ENCODE data around the gene ATP1B3.
"Not testable (repeated sequence)": the region's sequence is repeated elsewhere in the genome, so short reads cannot be mapped to it uniquely, and the experiment has no call there.

Gene ATP1B3

GRCh38 chr3:141877911-141878310 lies 1.5 kb downstream of the ATP1B3 start:
- H3K36me3 ChIP-seq (ENCODE audit: control insufficient read depth, insufficient read depth, low read length) = peaks cover 23% of the 10 kb centered on the region
- H3K9ac ChIP-seq (ENCODE audit: low read depth, low read length) = peak overlapping the region; percentile 70
- no peak overlapping the region for H3K27ac ChIP-seq (ENCODE audit: low read depth, low read length)
- no peaks in the 10 kb centered on the region for H3K9me3 ChIP-seq (ENCODE audit: control insufficient read depth, insufficient read depth, low read length)
- peaks cover 13% of the 10 kb centered on the region; the same call in 1 of the 2 replicates for H3K4me1 ChIP-seq (ENCODE audit: control insufficient read depth, insufficient read depth, low read length)
- H3K27me3 ChIP-seq (ENCODE audit: control insufficient read depth, insufficient read depth, low read length) = no peaks in the 10 kb centered on the region
- H3K4me3 ChIP-seq (ENCODE audit: low read depth, low read length) = peak overlapping the region; percentile 81

DNA sequence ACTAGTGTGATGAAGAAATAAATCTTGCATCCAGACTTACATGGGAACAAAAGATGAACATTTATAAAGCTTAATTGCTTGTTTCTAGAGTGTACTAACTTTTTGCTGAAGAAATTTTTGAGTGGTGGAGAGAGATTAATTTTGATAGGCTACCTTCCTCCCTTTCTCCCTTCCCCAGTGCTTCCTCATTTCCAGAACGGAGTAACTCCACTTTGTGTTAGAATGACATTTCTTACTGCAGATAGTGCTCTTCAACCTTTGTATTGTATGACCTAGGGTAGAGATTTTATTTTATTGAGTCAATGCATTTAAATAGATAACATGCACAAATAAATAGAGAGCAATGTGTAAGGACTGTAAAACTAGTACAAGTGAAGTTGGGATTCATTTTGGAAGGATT lies 1.9 kb downstream of the ATP1B3 start:
- Histone ChIP-seq H3K4me1 (ENCODE audit: control insufficient read depth, insufficient read depth, low read length) (peaks cover 13% of the 10 kb centered on the region; the same call in 1 of the 2 replicates), H3K9ac (ENCODE audit: low read depth, low read length) (0 out of 2 replicates have a peak overlapping the region, but pooled peaks have one; percentile 32), H3K27ac (ENCODE audit: low read depth, low read length) (no peak overlapping the region), H3K27me3 (ENCODE audit: control insufficient read depth, insufficient read depth, low read length) (no peaks in the 10 kb centered on the region), H3K4me3 (ENCODE audit: low read depth, low read length) (peak overlapping the region; percentile 81), H3K9me3 (ENCODE audit: control insufficient read depth, insufficient read depth, low read length) (no peaks in the 10 kb centered on the region), H3K36me3 (ENCODE audit: control insufficient read depth, insufficient read depth, low read length) (peaks cover 27% of the 10 kb centered on the region)

DNA sequence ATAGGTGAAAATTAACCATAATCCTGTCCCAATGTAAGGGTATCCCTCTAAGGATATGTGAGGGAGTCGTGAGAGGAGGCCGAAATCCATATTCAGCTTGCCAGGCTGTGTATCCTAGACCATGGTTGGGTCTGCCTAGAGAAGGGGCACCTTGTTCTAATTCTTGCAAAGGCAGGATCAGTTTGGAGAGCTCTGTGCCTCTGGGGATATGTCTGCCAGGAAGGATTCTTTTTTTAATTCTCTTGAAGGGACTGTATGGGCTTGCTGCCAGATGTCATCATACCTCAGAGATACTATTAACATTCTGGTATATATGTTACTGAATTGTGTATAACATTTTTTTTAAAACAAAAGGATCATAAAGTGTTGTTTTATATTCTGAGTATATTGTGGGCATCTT lies 2.4 kb downstream of the ATP1B3 start:
- H3K27me3 ChIP-seq (ENCODE audit: control insufficient read depth, insufficient read depth, low read length) = no peaks in the 10 kb centered on the region
- H3K4me3 ChIP-seq (ENCODE audit: low read depth, low read length) = peak overlapping the region; percentile 81
- H3K27ac ChIP-seq (ENCODE audit: low read depth, low read length) = no peak overlapping the region
- peaks cover 32% of the 10 kb centered on the region for H3K36me3 ChIP-seq (ENCODE audit: control insufficient read depth, insufficient read depth, low read length)
- H3K9ac ChIP-seq (ENCODE audit: low read depth, low read length) = no peak overlapping the region
- no peaks in the 10 kb centered on the region for H3K9me3 ChIP-seq (ENCODE audit: control insufficient read depth, insufficient read depth, low read length)
- H3K4me1 ChIP-seq (ENCODE audit: control insufficient read depth, insufficient read depth, low read length) = peaks cover 13% of the 10 kb centered on the region; the same call in 1 of the 2 replicates

DNA sequence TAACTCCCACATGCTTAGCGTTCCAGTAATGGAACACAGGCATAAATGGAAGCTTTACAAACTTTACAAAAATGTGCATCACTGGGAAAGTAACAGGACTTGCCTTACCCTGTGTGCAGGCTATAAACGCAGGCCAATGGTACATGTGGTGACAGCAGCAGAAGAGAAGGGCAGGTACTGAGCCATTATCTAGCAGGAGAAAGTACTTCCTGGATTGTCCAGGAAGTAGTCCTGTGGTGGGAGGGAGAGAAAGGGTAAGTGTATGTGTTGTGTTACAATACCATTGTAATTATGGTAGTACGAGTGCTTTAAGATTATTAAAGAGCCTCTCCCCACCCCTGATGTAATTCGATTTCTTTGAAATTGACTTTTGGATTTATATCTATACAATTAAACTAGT lies 5.3 kb downstream of the ATP1B3 start:
- Histone ChIP-seq H3K4me1 (ENCODE audit: control insufficient read depth, insufficient read depth, low read length) (peaks cover 7% of the 10 kb centered on the region; the same call in 1 of the 2 replicates), H3K9ac (ENCODE audit: low read depth, low read length) (no peak overlapping the region), H3K4me3 (ENCODE audit: low read depth, low read length) (no peak overlapping the region), H3K9me3 (ENCODE audit: control insufficient read depth, insufficient read depth, low read length) (no peaks in the 10 kb centered on the region), H3K27me3 (ENCODE audit: control insufficient read depth, insufficient read depth, low read length) (no peaks in the 10 kb centered on the region), H3K36me3 (ENCODE audit: control insufficient read depth, insufficient read depth, low read length) (peaks cover 46% of the 10 kb centered on the region), H3K27ac (ENCODE audit: low read depth, low read length) (no peak overlapping the region)

DNA sequence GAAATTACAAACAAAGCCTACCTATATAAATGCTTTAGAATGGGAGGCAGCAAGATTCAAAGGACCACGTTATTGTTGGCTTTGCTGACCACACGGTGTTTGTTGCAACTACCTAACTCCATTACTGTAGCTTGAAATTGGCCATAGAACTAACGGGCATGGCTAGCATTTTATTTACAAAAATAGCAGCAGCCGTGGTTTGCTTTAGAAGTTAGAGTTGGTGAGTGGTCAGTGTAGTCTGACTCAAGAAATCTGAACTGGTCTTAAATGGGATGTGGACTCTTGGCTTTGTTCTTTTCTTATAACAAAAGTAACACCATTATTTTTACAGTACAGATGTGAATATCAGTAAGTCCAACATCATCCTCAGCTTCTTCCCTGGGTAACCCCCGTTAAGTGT lies 10.6 kb downstream of the ATP1B3 start:
- Histone ChIP-seq H3K9ac (ENCODE audit: low read depth, low read length) (no peak overlapping the region), H3K9me3 (ENCODE audit: control insufficient read depth, insufficient read depth, low read length) (no peaks in the 10 kb centered on the region), H3K27ac (ENCODE audit: low read depth, low read length) (no peak overlapping the region), H3K36me3 (ENCODE audit: control insufficient read depth, insufficient read depth, low read length) (peaks cover 45% of the 10 kb centered on the region), H3K4me1 (ENCODE audit: control insufficient read depth, insufficient read depth, low read length) (no peaks in the 10 kb centered on the region), H3K27me3 (ENCODE audit: control insufficient read depth, insufficient read depth, low read length) (no peaks in the 10 kb centered on the region), H3K4me3 (ENCODE audit: low read depth, low read length) (no peak overlapping the region)

- H3K27me3 ChIP-seq (ENCODE audit: control insufficient read depth, insufficient read depth, low read length); H3K4me3 ChIP-seq (ENCODE audit: low read depth, low read length): not testable (repeated sequence)
Measured at GRCh38 chr3:141888548-141888947, 12.1 kb downstream of the ATP1B3 start.

GRCh38 chr3:141894524-141895176 lies 18.2 kb downstream of the ATP1B3 start:
- H3K9ac ChIP-seq (ENCODE audit: low read depth, low read length) = no peak overlapping the region
- H3K27me3 ChIP-seq (ENCODE audit: control insufficient read depth, insufficient read depth, low read length) = no peaks in the 10 kb centered on the region
- H3K27ac ChIP-seq (ENCODE audit: low read depth, low read length) = no peak overlapping the region
- H3K9me3 ChIP-seq (ENCODE audit: control insufficient read depth, insufficient read depth, low read length) = peaks cover 11% of the 10 kb centered on the region; the same call in 1 of the 2 replicates
- peaks cover 23% of the 10 kb centered on the region for H3K36me3 ChIP-seq (ENCODE audit: control insufficient read depth, insufficient read depth, low read length)
- no peak overlapping the region for H3K4me3 ChIP-seq (ENCODE audit: low read depth, low read length)
- H3K4me1 ChIP-seq (ENCODE audit: control insufficient read depth, insufficient read depth, low read length) = no peaks in the 10 kb centered on the region

More at GRCh38 chr3:141888548-141888947, 12.1 kb downstream of the ATP1B3 start:
- H3K9ac ChIP-seq (ENCODE audit: low read depth, low read length); H3K4me1 ChIP-seq (ENCODE audit: control insufficient read depth, insufficient read depth, low read length); H3K27ac ChIP-seq (ENCODE audit: low read depth, low read length); H3K9me3 ChIP-seq (ENCODE audit: control insufficient read depth, insufficient read depth, low read length): not testable (repeated sequence)
- peaks cover 30% of the 10 kb centered on the region for H3K36me3 ChIP-seq (ENCODE audit: control insufficient read depth, insufficient read depth, low read length)

- no peaks in the 10 kb centered on the region for H3K27me3 ChIP-seq (ENCODE audit: control insufficient read depth, insufficient read depth, low read length)
- no peaks in the 10 kb centered on the region for H3K4me1 ChIP-seq (ENCODE audit: control insufficient read depth, insufficient read depth, low read length)
- no peak overlapping the region for H3K9ac ChIP-seq (ENCODE audit: low read depth, low read length)
- no peak overlapping the region for H3K27ac ChIP-seq (ENCODE audit: low read depth, low read length)
- peaks cover 32% of the 10 kb centered on the region for H3K36me3 ChIP-seq (ENCODE audit: control insufficient read depth, insufficient read depth, low read length)
- H3K4me3 ChIP-seq (ENCODE audit: low read depth, low read length) = no peak overlapping the region
- peaks cover 20% of the 10 kb centered on the region for H3K9me3 ChIP-seq (ENCODE audit: control insufficient read depth, insufficient read depth, low read length)
Measured at GRCh38 chr3:141895731-141896130, 19.3 kb downstream of the ATP1B3 start.

- Histone ChIP-seq H3K27ac (ENCODE audit: low read depth, low read length) (no peak overlapping the region), H3K27me3 (ENCODE audit: control insufficient read depth, insufficient read depth, low read length) (no peaks in the 10 kb centered on the region), H3K9ac (ENCODE audit: low read depth, low read length) (no peak overlapping the region), H3K4me3 (ENCODE audit: low read depth, low read length) (no peak overlapping the region), H3K36me3 (ENCODE audit: control insufficient read depth, insufficient read depth, low read length) (peaks cover 39% of the 10 kb centered on the region), H3K4me1 (ENCODE audit: control insufficient read depth, insufficient read depth, low read length) (no peaks in the 10 kb centered on the region), H3K9me3 (ENCODE audit: control insufficient read depth, insufficient read depth, low read length) (peaks cover 20% of the 10 kb centered on the region)
Measured at GRCh38 chr3:141898908-141899307, 22.5 kb downstream of the ATP1B3 start.

DNA sequence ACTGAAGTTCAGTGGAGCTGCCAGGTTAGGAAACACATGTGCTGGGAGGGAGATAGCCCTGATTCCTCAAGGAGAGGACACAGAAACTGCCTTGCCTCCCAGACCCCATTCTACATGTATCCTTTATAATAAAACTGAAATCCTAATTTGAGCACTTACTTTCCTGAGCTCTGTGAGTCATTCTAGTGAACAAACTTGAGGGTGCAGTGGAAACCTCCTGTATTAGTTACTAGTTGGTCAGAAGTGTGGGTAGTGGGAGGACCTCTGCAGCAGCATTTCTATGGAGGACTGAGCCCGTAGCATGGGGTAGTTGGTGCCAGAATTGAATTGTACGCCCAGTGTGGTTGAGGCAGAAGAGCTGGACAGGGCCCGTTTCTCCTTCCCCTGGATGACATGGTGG lies 23.9 kb downstream of the ATP1B3 start:
- Histone ChIP-seq H3K4me3 (ENCODE audit: low read depth, low read length) (no peak overlapping the region), H3K9ac (ENCODE audit: low read depth, low read length) (no peak overlapping the region), H3K27me3 (ENCODE audit: control insufficient read depth, insufficient read depth, low read length) (no peaks in the 10 kb centered on the region), H3K27ac (ENCODE audit: low read depth, low read length) (no peak overlapping the region), H3K36me3 (ENCODE audit: control insufficient read depth, insufficient read depth, low read length) (peaks cover 47% of the 10 kb centered on the region), H3K4me1 (ENCODE audit: control insufficient read depth, insufficient read depth, low read length) (no peaks in the 10 kb centered on the region), H3K9me3 (ENCODE audit: control insufficient read depth, insufficient read depth, low read length) (peaks cover 20% of the 10 kb centered on the region)

DNA sequence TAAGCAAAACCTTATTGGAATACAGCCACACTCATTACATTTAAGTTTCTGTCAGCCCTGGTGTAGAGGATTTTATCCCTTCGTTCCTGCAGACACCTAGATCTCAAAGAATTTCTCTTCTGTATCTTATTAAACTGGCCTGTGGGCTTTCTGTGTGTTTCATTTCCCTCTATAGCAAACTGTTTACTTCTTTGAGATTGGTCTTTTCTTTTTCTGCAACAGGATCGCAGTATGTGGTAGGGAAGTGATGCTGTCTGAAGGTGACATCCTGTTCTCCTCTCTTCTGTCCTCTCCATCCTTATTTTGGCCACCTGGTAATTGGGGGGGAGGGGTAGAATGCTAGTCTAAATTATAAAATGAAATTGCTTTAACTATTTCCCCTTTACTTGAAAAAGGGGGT lies 25.5 kb downstream of the ATP1B3 start:
- Histone ChIP-seq H3K4me3 (ENCODE audit: low read depth, low read length) (no peak overlapping the region), H3K9me3 (ENCODE audit: control insufficient read depth, insufficient read depth, low read length) (peaks cover 20% of the 10 kb centered on the region), H3K9ac (ENCODE audit: low read depth, low read length) (no peak overlapping the region), H3K36me3 (ENCODE audit: control insufficient read depth, insufficient read depth, low read length) (peaks cover 60% of the 10 kb centered on the region), H3K27me3 (ENCODE audit: control insufficient read depth, insufficient read depth, low read length) (no peaks in the 10 kb centered on the region), H3K27ac (ENCODE audit: low read depth, low read length) (no peak overlapping the region), H3K4me1 (ENCODE audit: control insufficient read depth, insufficient read depth, low read length) (no peaks in the 10 kb centered on the region)

Measured in HUES48 (cell line).